Naive thymus-derived CD8-positive, alpha-beta T cell (primary cell): ENCODE data around the gene MERTK. TPM values are rescaled to one million over a fixed set of nuclear protein-coding genes. Genes with fewer than 3 reads are reported as not detected.

Source experiments
- ATAC-seq, 2 donors: fragments of 150-1000 bp; cut with Tn5 transposase in 1 of 2; sonication (Bioruptor Pico), chemical (Tn5 transposase) in 1 of 2; 1 replicate in 1 of 2; 2 replicates in 1 of 2; pipeline ENCODE4 v1.10.0; 2021; ENCODE audit warnings: mild to moderate bottlenecking in 2 of 2, moderate library complexity in 2 of 2
- POLR2A ChIA-PET: fragments of 350-600 bp; sonication (Branson Sonifier 250); formaldehyde crosslinking; loops from one replicate; lab custom pipeline; 2021; ENCODE audit warnings: antibody characterized with exemption; lab: Charles Lee
- DNase-seq, 10 donors: peaks; one replicate each; pipeline versions ENCODE4 v3.0.0 to v3.0.0-alpha.2; 2020 to 2022
- H3K27ac Mint-ChIP-seq, 10 donors: one replicate each; pipeline ENCODE4 v1.8.0; 2020 to 2022; ENCODE audit warnings: mild to moderate bottlenecking in 10 of 10, mixed read lengths in 10 of 10, moderate library complexity in 4 of 10, inconsistent platforms in 1 of 10
- H3K27me3 Mint-ChIP-seq, 5 donors: one replicate each; pipeline ENCODE4 v1.8.0; 2021 to 2022; ENCODE audit warnings: mixed read lengths in 5 of 5
- H3K36me3 Mint-ChIP-seq, 3 donors: one replicate each; pipeline ENCODE4 v1.8.0; 2020 to 2022; ENCODE audit warnings: mixed read lengths in 3 of 3, mild to moderate bottlenecking in 2 of 3, inconsistent platforms in 1 of 3
- H3K4me1 Mint-ChIP-seq, 4 donors: one replicate each; pipeline ENCODE4 v1.8.0; 2021 to 2022; ENCODE audit warnings: mixed read lengths in 4 of 4
- H3K4me3 Mint-ChIP-seq, 10 donors: one replicate each; pipeline ENCODE4 v1.8.0; 2020 to 2022; ENCODE audit warnings: mild to moderate bottlenecking in 10 of 10, mixed read lengths in 10 of 10, moderate library complexity in 6 of 10, inconsistent platforms in 1 of 10
- H3K9me3 Mint-ChIP-seq, 9 donors: one replicate each; pipeline ENCODE4 v1.8.0; 2020 to 2022; ENCODE audit warnings: mixed read lengths in 9 of 9, mild to moderate bottlenecking in 3 of 9, inconsistent platforms in 1 of 9, moderate library complexity in 1 of 9
- polyA plus RNA-seq, 3 donors: library from polyadenylated mRNA; unstranded; fragments of 300-500 nt; fragmentation: Illumina TruSeq; gene quantifications; one replicate each; pipeline ENCODE4 v1.2.3, GENCODE V29; 2021
- total RNA-seq, 8 experiments: library from RNA in 2 of 8; stranded (reverse) in 2 of 8; gene quantifications; one replicate each; pipeline ENCODE4 v1.2.3 and lab custom pipeline; 2021 to 2026

The MERTK gene
- total and polyA plus RNA-seq, 5 experiments from 2014 or later, result 0.55 to 0.69 TPM; not detected in 3

- DNase-seq (no peak), ATAC-seq (no peak)
- POLR2A ChIA-PET, result no interaction called here
- peaks cover 0 to 25% (median 11%) of the 10 kb centered on the region in 3 donors for H3K36me3 Mint-ChIP-seq
- H3K9me3 Mint-ChIP-seq, result peaks cover 0 to 37% (median 16%) of the 10 kb centered on the region in 9 donors
- no peak overlapping the region for H3K27ac Mint-ChIP-seq
- H3K27me3 Mint-ChIP-seq, result peaks cover 0 to 16% (median 6%) of the 10 kb centered on the region in 5 donors
- H3K4me3 Mint-ChIP-seq, result no peak overlapping the region
- peaks cover 0 to 3% (median 0%) of the 10 kb centered on the region in 4 donors for H3K4me1 Mint-ChIP-seq
Observed at GRCh38 chr2:111975819-111976218, 77.4 kb downstream of the MERTK start.

GRCh38 chr2:111977240-111977639 is 78.8 kb downstream of the MERTK start:
- peaks cover 0 to 37% (median 16%) of the 10 kb centered on the region in 9 donors for H3K9me3 Mint-ChIP-seq
- no peak for ATAC-seq
- no peak for DNase-seq
- no peak overlapping the region for H3K4me3 Mint-ChIP-seq
- POLR2A ChIA-PET, result no interaction called here
- H3K4me1 Mint-ChIP-seq, result peaks cover 0 to 3% (median 0%) of the 10 kb centered on the region in 4 donors
- H3K36me3 Mint-ChIP-seq, result peaks cover 0 to 25% (median 11%) of the 10 kb centered on the region in 3 donors
- H3K27me3 Mint-ChIP-seq, result peaks cover 0 to 10% (median 5%) of the 10 kb centered on the region in 5 donors
- no peak overlapping the region for H3K27ac Mint-ChIP-seq

- ATAC-seq (no peak), DNase-seq (no peak)
- H3K4me3 Mint-ChIP-seq, result no peak overlapping the region
- H3K9me3 Mint-ChIP-seq, result peaks cover 0 to 37% (median 16%) of the 10 kb centered on the region in 9 donors
- H3K4me1 Mint-ChIP-seq, result no peaks in the 10 kb centered on the region
- H3K27me3 Mint-ChIP-seq, result peaks cover 0 to 9% (median 2%) of the 10 kb centered on the region in 5 donors
- peaks cover 0 to 25% (median 11%) of the 10 kb centered on the region in 3 donors for H3K36me3 Mint-ChIP-seq
- POLR2A ChIA-PET, result no interaction called here
- no peak overlapping the region for H3K27ac Mint-ChIP-seq
Observed at GRCh38 chr2:111978452-111979170, 80.2 kb downstream of the MERTK start.

DNA sequence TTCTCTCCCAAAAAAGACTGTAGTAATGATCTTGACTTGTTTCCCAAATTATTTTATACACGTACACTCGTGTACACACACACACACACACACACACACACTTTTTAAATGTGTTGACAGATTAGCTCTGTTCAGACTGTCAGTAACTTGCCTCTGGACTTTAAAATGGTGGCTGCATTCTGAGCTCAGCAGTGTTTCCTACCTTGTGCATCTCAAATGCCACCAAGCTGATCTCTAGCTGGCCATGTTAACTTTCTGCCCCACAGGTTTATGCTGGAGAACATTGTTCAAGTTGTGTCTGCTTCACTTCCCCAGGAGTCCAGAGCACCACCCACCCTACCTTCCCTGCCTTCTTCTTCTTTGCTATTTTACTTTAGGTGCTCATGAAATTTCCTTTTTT is 83.3 kb downstream of the MERTK start:
- DNase-seq (no peak), ATAC-seq (no peak)
- POLR2A ChIA-PET, result no interaction called here
- Mint-ChIP-seq H3K4me1 (no peaks in the 10 kb centered on the region), H3K27me3 (peaks cover 0 to 7% (median 0%) of the 10 kb centered on the region in 5 donors), H3K36me3 (peaks cover 0 to 20% (median 6%) of the 10 kb centered on the region in 3 donors), H3K4me3 (no peak overlapping the region), H3K27ac (no peak overlapping the region), H3K9me3 (peaks cover 0 to 25% (median 12%) of the 10 kb centered on the region in 9 donors)

- Mint-ChIP-seq H3K27ac (no peak overlapping the region), H3K27me3 (peaks cover 0 to 7% (median 0%) of the 10 kb centered on the region in 5 donors), H3K4me1 (no peaks in the 10 kb centered on the region), H3K4me3 (no peak overlapping the region), H3K36me3 (peaks cover 0 to 12% (median 3%) of the 10 kb centered on the region in 3 donors), H3K9me3 (peaks cover 0 to 14% (median 3%) of the 10 kb centered on the region in 9 donors)
- ATAC-seq (no peak), DNase-seq (no peak)
- POLR2A ChIA-PET, result no interaction called here
Observed at GRCh38 chr2:111982822-111983221, 84.4 kb downstream of the MERTK start.

GRCh38 chr2:111983478-111984212 is 85.2 kb downstream of the MERTK start:
- Mint-ChIP-seq H3K4me3 (no peak overlapping the region), H3K27me3 (peaks cover 0 to 7% (median 0%) of the 10 kb centered on the region in 5 donors), H3K9me3 (peaks cover 0 to 6% (median 0%) of the 10 kb centered on the region in 9 donors), H3K36me3 (peaks cover 0 to 8% (median under 1%) of the 10 kb centered on the region in 3 donors), H3K4me1 (no peaks in the 10 kb centered on the region), H3K27ac (no peak overlapping the region)
- no peak for ATAC-seq
- POLR2A ChIA-PET, result no interaction called here
- DNase-seq, result no peak

- peaks cover 0 to 4% (median 0%) of the 10 kb centered on the region in 3 donors for H3K36me3 Mint-ChIP-seq
Observed at GRCh38 chr2:111984213-111984604, 85.8 kb downstream of the MERTK start.

DNA sequence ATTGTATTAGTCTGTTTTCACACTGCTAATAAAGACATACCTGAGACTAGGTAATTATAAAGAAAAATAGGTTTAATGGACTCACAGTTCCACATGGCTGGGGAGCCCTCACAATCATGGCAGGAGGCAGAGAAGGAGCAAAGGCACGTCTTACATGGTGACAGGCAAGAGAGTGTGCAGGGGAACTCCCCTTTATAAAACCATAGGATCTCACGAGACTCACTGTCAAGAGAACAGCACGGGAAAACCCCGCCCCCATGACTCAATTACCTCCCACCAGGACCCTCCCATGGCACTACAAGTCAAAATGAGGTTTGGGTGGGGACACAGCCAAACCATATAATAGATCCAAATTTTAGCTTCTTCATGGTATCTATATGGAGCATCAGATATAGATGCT is 87.1 kb downstream of the MERTK start:
- Mint-ChIP-seq H3K9me3 (no peaks in the 10 kb centered on the region), H3K4me1 (no peaks in the 10 kb centered on the region), H3K36me3 (no peaks in the 10 kb centered on the region), H3K27me3 (peaks cover 0 to 7% (median 0%) of the 10 kb centered on the region in 5 donors), H3K27ac (no peak overlapping the region), H3K4me3 (no peak overlapping the region)
- DNase-seq, result no peak
- POLR2A ChIA-PET, result no interaction called here
- ATAC-seq, result no peak

More at GRCh38 chr2:111984213-111984604, 85.8 kb downstream of the MERTK start:
- ATAC-seq (no peak), DNase-seq (no peak)
- peaks cover 0 to 7% (median 0%) of the 10 kb centered on the region in 5 donors for H3K27me3 Mint-ChIP-seq
- POLR2A ChIA-PET, result no interaction called here
- H3K4me1 Mint-ChIP-seq, result no peaks in the 10 kb centered on the region
- peaks cover 0 to 4% (median 0%) of the 10 kb centered on the region in 9 donors for H3K9me3 Mint-ChIP-seq
- no peak overlapping the region for H3K27ac Mint-ChIP-seq
- no peak overlapping the region for H3K4me3 Mint-ChIP-seq

- DNase-seq (no peak), ATAC-seq (no peak)
- Mint-ChIP-seq H3K4me1 (no peaks in the 10 kb centered on the region), H3K4me3 (no peak overlapping the region), H3K36me3 (no peaks in the 10 kb centered on the region), H3K27me3 (peaks cover 0 to 7% (median 0%) of the 10 kb centered on the region in 5 donors), H3K9me3 (no peaks in the 10 kb centered on the region), H3K27ac (peak overlapping the region in 1 of 10 donors; percentile 72)
- POLR2A ChIA-PET, result no interaction called here
Observed at GRCh38 chr2:111986116-111986900, 87.9 kb downstream of the MERTK start.

- no peak for ATAC-seq
- no peak for DNase-seq
- H3K4me3 Mint-ChIP-seq, result no peak overlapping the region
- H3K27ac Mint-ChIP-seq, result no peak overlapping the region
- peaks cover 0 to 4% (median 0%) of the 10 kb centered on the region in 5 donors for H3K27me3 Mint-ChIP-seq
- no peaks in the 10 kb centered on the region for H3K9me3 Mint-ChIP-seq
- POLR2A ChIA-PET, result no interaction called here
- H3K4me1 Mint-ChIP-seq, result no peaks in the 10 kb centered on the region
- no peaks in the 10 kb centered on the region for H3K36me3 Mint-ChIP-seq
Observed at GRCh38 chr2:111990375-111990774, 92.0 kb downstream of the MERTK start.

GRCh38 chr2:111990856-111991255 is 92.4 kb downstream of the MERTK start:
- ATAC-seq, result no peak
- POLR2A ChIA-PET, result no interaction called here
- Mint-ChIP-seq H3K36me3 (no peaks in the 10 kb centered on the region), H3K4me3 (no peak overlapping the region), H3K27ac (no peak overlapping the region), H3K27me3 (peaks cover 0 to 4% (median 0%) of the 10 kb centered on the region in 5 donors), H3K9me3 (no peaks in the 10 kb centered on the region), H3K4me1 (no peaks in the 10 kb centered on the region)
- no peak for DNase-seq

- DNase-seq, result no peak
- Mint-ChIP-seq H3K9me3 (no peaks in the 10 kb centered on the region), H3K27me3 (peaks cover 0 to 4% (median 0%) of the 10 kb centered on the region in 5 donors), H3K4me3 (no peak overlapping the region), H3K4me1 (no peaks in the 10 kb centered on the region), H3K36me3 (no peaks in the 10 kb centered on the region), H3K27ac (no peak overlapping the region)
- POLR2A ChIA-PET, result no interaction called here
- ATAC-seq, result no peak
Observed at GRCh38 chr2:111994042-111994441, 95.6 kb downstream of the MERTK start.
